ENCODE data around the gene FBXL7. TPM values are rescaled to one million over a fixed set of nuclear protein-coding genes. Genes with fewer than 3 reads are reported as not detected.

FBXL7 gene
- polyA plus RNA-seq, 1 donor from 2014 or later: 0.24 TPM

DNA sequence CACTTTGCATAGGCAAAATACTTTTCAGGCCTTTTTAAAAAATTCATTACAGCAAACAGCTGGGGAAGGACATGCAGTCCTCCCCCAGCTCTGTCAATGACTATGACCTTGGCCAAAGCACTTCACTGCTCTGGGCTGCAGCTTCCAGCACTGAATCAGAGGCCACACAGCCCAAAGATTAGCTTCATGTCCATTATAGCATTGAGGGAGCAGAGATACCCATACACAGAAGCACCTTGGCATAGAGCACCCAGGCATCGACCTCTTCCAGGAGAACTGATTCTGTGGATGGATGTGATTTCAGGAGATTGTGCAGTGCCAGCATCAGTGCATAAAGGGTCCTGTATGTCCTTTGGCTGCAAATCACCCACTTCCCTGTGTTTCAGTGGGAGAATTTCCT is 437.7 kb downstream of the FBXL7 start:
- Histone ChIP-seq H3K27me3 (ENCODE audit: insufficient read depth, low read depth, low read length) (no peaks in the 10 kb centered on the region), H3K36me3 (ENCODE audit: insufficient read depth, low read length) (peaks cover 5% of the 10 kb centered on the region), H3K4me2 (ENCODE audit: low read length) (no peak overlapping the region), H3K27ac (ENCODE audit: low read length) (no peak overlapping the region), H3K79me2 (replicated peaks; ENCODE audit: insufficient read depth, low read length) (no peaks in the 10 kb centered on the region), H3F3A (ENCODE audit: insufficient read depth, low read length, poor library complexity, severe bottlenecking) (no peaks in the 10 kb centered on the region), H4K20me1 (ENCODE audit: insufficient read depth) (no peaks in the 10 kb centered on the region), H3K9me3 (ENCODE audit: low read length) (no peaks in the 10 kb centered on the region), H3K4me3 (ENCODE audit: low read length) (no peak overlapping the region), H3K9me2 (ENCODE audit: insufficient read depth, low read length) (no peaks in the 10 kb centered on the region), H2AFZ (ENCODE audit: low read depth, low read length) (no peak overlapping the region), H3K9ac (ENCODE audit: low read length) (no peak overlapping the region)
- TF ChIP-seq, protein P1, sequence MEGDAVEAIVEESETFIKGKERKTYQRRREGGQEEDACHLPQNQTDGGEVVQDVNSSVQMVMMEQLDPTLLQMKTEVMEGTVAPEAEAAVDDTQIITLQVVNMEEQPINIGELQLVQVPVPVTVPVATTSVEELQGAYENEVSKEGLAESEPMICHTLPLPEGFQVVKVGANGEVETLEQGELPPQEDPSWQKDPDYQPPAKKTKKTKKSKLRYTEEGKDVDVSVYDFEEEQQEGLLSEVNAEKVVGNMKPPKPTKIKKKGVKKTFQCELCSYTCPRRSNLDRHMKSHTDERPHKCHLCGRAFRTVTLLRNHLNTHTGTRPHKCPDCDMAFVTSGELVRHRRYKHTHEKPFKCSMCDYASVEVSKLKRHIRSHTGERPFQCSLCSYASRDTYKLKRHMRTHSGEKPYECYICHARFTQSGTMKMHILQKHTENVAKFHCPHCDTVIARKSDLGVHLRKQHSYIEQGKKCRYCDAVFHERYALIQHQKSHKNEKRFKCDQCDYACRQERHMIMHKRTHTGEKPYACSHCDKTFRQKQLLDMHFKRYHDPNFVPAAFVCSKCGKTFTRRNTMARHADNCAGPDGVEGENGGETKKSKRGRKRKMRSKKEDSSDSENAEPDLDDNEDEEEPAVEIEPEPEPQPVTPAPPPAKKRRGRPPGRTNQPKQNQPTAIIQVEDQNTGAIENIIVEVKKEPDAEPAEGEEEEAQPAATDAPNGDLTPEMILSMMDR (IDR thresholded peaks at IDR 0.05; ENCODE audit: poor library complexity, severe bottlenecking): no peak
- no peak for TF ChIP-seq EZH2 (IDR thresholded peaks at IDR 0.05; ENCODE audit: borderline replicate concordance, insufficient read depth, low read length, poor library complexity, severe bottlenecking)
- no peak for TF ChIP-seq POLR2AphosphoS5 (IDR thresholded peaks at IDR 0.05)
- no peak for TF ChIP-seq RAD21 (conservative IDR thresholded peaks at IDR 0.05)
- TF ChIP-seq MXI1 (conservative IDR thresholded peaks at IDR 0.05; ENCODE audit: poor library complexity, severe bottlenecking): no peak

DNA sequence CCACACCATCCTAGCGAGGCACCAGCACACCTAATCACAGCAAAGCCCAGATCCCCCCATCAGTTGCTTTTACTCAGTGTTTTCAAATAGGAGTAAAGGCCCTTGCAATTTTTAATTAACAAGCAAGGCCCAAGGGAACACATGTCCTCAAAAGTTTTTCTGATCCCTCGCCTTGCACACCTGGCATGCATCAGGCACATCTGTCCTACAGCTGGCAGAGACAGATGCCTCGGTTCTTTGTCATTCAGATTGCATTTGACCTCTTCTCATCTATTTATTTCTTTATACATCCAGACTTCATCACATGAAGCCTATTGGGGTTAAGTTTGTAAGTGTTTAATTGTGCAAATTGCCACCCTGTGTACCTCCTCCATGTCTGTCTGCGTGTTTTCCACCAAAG is 438.2 kb downstream of the FBXL7 start:
- Histone ChIP-seq H3K27ac (ENCODE audit: low read length) (no peak overlapping the region), H3K9me3 (ENCODE audit: low read length) (no peaks in the 10 kb centered on the region), H2AFZ (ENCODE audit: low read depth, low read length) (no peak overlapping the region), H3K36me3 (ENCODE audit: insufficient read depth, low read length) (peaks cover 5% of the 10 kb centered on the region), H3K4me3 (ENCODE audit: low read length) (no peak overlapping the region), H3K4me2 (ENCODE audit: low read length) (no peak overlapping the region), H4K20me1 (ENCODE audit: insufficient read depth) (no peaks in the 10 kb centered on the region), H3K27me3 (ENCODE audit: insufficient read depth, low read depth, low read length) (no peaks in the 10 kb centered on the region), H3K9ac (ENCODE audit: low read length) (no peak overlapping the region), H3K9me2 (ENCODE audit: insufficient read depth, low read length) (no peaks in the 10 kb centered on the region), H3K79me2 (replicated peaks; ENCODE audit: insufficient read depth, low read length) (no peaks in the 10 kb centered on the region), H3F3A (ENCODE audit: insufficient read depth, low read length, poor library complexity, severe bottlenecking) (no peaks in the 10 kb centered on the region)
- TF ChIP-seq TAF1 (IDR thresholded peaks at IDR 0.05; ENCODE audit: low read depth) (no peak), POLR2AphosphoS5 (IDR thresholded peaks at IDR 0.05) (no peak), RAD21 (conservative IDR thresholded peaks at IDR 0.05) (no peak), EP300 (conservative IDR thresholded peaks at IDR 0.05; ENCODE audit: poor library complexity, severe bottlenecking) (no peak), MXI1 (conservative IDR thresholded peaks at IDR 0.05; ENCODE audit: poor library complexity, severe bottlenecking) (no peak), SMC3 (conservative IDR thresholded peaks at IDR 0.05; ENCODE audit: poor library complexity) (no peak), EZH2 (IDR thresholded peaks at IDR 0.05; ENCODE audit: borderline replicate concordance, insufficient read depth, low read length, poor library complexity, severe bottlenecking) (no peak)
- TF ChIP-seq, protein P2, sequence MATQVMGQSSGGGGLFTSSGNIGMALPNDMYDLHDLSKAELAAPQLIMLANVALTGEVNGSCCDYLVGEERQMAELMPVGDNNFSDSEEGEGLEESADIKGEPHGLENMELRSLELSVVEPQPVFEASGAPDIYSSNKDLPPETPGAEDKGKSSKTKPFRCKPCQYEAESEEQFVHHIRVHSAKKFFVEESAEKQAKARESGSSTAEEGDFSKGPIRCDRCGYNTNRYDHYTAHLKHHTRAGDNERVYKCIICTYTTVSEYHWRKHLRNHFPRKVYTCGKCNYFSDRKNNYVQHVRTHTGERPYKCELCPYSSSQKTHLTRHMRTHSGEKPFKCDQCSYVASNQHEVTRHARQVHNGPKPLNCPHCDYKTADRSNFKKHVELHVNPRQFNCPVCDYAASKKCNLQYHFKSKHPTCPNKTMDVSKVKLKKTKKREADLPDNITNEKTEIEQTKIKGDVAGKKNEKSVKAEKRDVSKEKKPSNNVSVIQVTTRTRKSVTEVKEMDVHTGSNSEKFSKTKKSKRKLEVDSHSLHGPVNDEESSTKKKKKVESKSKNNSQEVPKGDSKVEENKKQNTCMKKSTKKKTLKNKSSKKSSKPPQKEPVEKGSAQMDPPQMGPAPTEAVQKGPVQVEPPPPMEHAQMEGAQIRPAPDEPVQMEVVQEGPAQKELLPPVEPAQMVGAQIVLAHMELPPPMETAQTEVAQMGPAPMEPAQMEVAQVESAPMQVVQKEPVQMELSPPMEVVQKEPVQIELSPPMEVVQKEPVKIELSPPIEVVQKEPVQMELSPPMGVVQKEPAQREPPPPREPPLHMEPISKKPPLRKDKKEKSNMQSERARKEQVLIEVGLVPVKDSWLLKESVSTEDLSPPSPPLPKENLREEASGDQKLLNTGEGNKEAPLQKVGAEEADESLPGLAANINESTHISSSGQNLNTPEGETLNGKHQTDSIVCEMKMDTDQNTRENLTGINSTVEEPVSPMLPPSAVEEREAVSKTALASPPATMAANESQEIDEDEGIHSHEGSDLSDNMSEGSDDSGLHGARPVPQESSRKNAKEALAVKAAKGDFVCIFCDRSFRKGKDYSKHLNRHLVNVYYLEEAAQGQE (IDR thresholded peaks at IDR 0.05; ENCODE audit: borderline replicate concordance): no peak
- TF ChIP-seq, protein P1 (IDR thresholded peaks at IDR 0.05; ENCODE audit: poor library complexity, severe bottlenecking): no peak
